Mucosa of rectum (tissue), 2 donors: Measurements from ENCODE around the gene TMEM217.
"Not testable (repeated sequence)": the region's sequence is repeated elsewhere in the genome, so short reads cannot be mapped to it uniquely, and the experiment has no call there.

Source experiments
- H3K27ac ChIP-seq, 2 donors: one replicate each; pipeline ENCODE4 v1.7.0; 2013; ENCODE audit warnings: inconsistent platforms in 2 of 2, low read depth in 2 of 2, low read length in 2 of 2
- H3K27me3 ChIP-seq, 2 donors: one replicate each; pipeline ENCODE4 v1.7.0; 2013; ENCODE audit warnings: low read length in 2 of 2; ENCODE audit not compliant: control insufficient read depth in 2 of 2, insufficient read depth in 2 of 2
- H3K36me3 ChIP-seq, 2 donors: one replicate each; pipeline ENCODE4 v1.7.0; 2013; ENCODE audit warnings: low read length in 2 of 2; ENCODE audit not compliant: control insufficient read depth in 2 of 2, insufficient read depth in 2 of 2
- H3K4me1 ChIP-seq, 2 donors: one replicate each; pipeline ENCODE4 v1.7.0; 2013; ENCODE audit warnings: low read length in 2 of 2, mild to moderate bottlenecking in 1 of 2; ENCODE audit not compliant: control insufficient read depth in 2 of 2, insufficient read depth in 2 of 2
- H3K4me3 ChIP-seq, 2 donors: one replicate each; pipeline ENCODE4 v1.7.0; 2013; ENCODE audit warnings: low read length in 2 of 2
- H3K9ac ChIP-seq, 2 donors: one replicate each; pipeline ENCODE4 v1.7.0; 2013; ENCODE audit warnings: low read length in 2 of 2, low read depth in 1 of 2, mild to moderate bottlenecking in 1 of 2
- H3K9me3 ChIP-seq, 2 donors: one replicate each; pipeline ENCODE4 v1.7.0; 2013; ENCODE audit warnings: low read length in 2 of 2; ENCODE audit not compliant: control insufficient read depth in 2 of 2
- donor health status: healthy.
- donor health status: Normal muscosa, but diverticular disease.

The TMEM217 gene

GRCh38 chr6:37298958-37299357 is 41.0 kb upstream of the TMEM217 start:
- H3K27ac ChIP-seq, result no peak overlapping the region
- H3K9ac ChIP-seq, result no peak overlapping the region
- H3K4me1 ChIP-seq, result no peaks in the 10 kb centered on the region
- no peaks in the 10 kb centered on the region for H3K27me3 ChIP-seq
- H3K9me3 ChIP-seq, result no peaks in the 10 kb centered on the region
- peaks cover 21 to 35% of the 10 kb centered on the region in 2 donors for H3K36me3 ChIP-seq
- H3K4me3 ChIP-seq, result no peak overlapping the region

GRCh38 chr6:37297637-37298036 is 39.7 kb upstream of the TMEM217 start:
- peaks cover 24 to 32% of the 10 kb centered on the region in 2 donors for H3K36me3 ChIP-seq

GRCh38 chr6:37293426-37293825 is 35.5 kb upstream of the TMEM217 start:
- H3K4me3 ChIP-seq, result no peak overlapping the region
- no peaks in the 10 kb centered on the region for H3K27me3 ChIP-seq
- no peak overlapping the region for H3K27ac ChIP-seq
- no peaks in the 10 kb centered on the region for H3K4me1 ChIP-seq
- H3K9ac ChIP-seq, result no peak overlapping the region
- no peaks in the 10 kb centered on the region for H3K9me3 ChIP-seq
- H3K36me3 ChIP-seq, result peaks cover 31 to 43% of the 10 kb centered on the region in 2 donors

More at GRCh38 chr6:37297637-37298036, 39.7 kb upstream of the TMEM217 start:
- not testable (repeated sequence) for H3K9me3 ChIP-seq, H3K4me3 ChIP-seq, H3K27me3 ChIP-seq, H3K9ac ChIP-seq, H3K4me1 ChIP-seq, H3K27ac ChIP-seq

GRCh38 chr6:37289931-37290330 is 32.0 kb upstream of the TMEM217 start:
- H3K27me3 ChIP-seq, result no peaks in the 10 kb centered on the region
- H3K4me1 ChIP-seq, result no peaks in the 10 kb centered on the region
- H3K9me3 ChIP-seq, result no peaks in the 10 kb centered on the region
- H3K36me3 ChIP-seq, result peaks cover 38 to 40% of the 10 kb centered on the region in 2 donors
- H3K4me3 ChIP-seq, result no peak overlapping the region
- H3K9ac ChIP-seq, result no peak overlapping the region
- H3K27ac ChIP-seq, result no peak overlapping the region

GRCh38 chr6:37288247-37288646 is 30.3 kb upstream of the TMEM217 start:
- H3K9ac ChIP-seq, result no peak overlapping the region
- H3K9me3 ChIP-seq, result no peaks in the 10 kb centered on the region
- H3K27me3 ChIP-seq, result no peaks in the 10 kb centered on the region
- no peaks in the 10 kb centered on the region for H3K4me1 ChIP-seq
- no peak overlapping the region for H3K27ac ChIP-seq
- H3K36me3 ChIP-seq, result peaks cover 42 to 46% of the 10 kb centered on the region in 2 donors
- no peak overlapping the region for H3K4me3 ChIP-seq

- Histone ChIP-seq H3K36me3 (peaks cover 47 to 51% of the 10 kb centered on the region in 2 donors), H3K9ac (no peak overlapping the region)
Measured at GRCh38 chr6:37287519-37288157, 29.7 kb upstream of the TMEM217 start.

GRCh38 chr6:37285861-37286311 is 27.9 kb upstream of the TMEM217 start:
- Histone ChIP-seq H3K36me3 (peaks cover 44 to 46% of the 10 kb centered on the region in 2 donors), H3K9ac (no peak overlapping the region), H3K4me1 (peaks cover 0 to 2% of the 10 kb centered on the region in 2 donors), H3K27me3 (no peaks in the 10 kb centered on the region), H3K4me3 (no peak overlapping the region), H3K27ac (no peak overlapping the region), H3K9me3 (no peaks in the 10 kb centered on the region)

More at GRCh38 chr6:37287519-37288157, 29.7 kb upstream of the TMEM217 start:
- H3K4me1 ChIP-seq, result peaks cover 0 to 2% of the 10 kb centered on the region in 2 donors
- H3K9me3 ChIP-seq, result no peaks in the 10 kb centered on the region
- H3K27me3 ChIP-seq, result no peaks in the 10 kb centered on the region
- no peak overlapping the region for H3K4me3 ChIP-seq
- no peak overlapping the region for H3K27ac ChIP-seq

GRCh38 chr6:37284781-37285180 is 26.8 kb upstream of the TMEM217 start:
- H3K36me3 ChIP-seq, result peaks cover 44 to 46% of the 10 kb centered on the region in 2 donors
- H3K27me3 ChIP-seq, result no peaks in the 10 kb centered on the region
- H3K9me3 ChIP-seq, result no peaks in the 10 kb centered on the region
- H3K27ac ChIP-seq, result no peak overlapping the region
- no peak overlapping the region for H3K4me3 ChIP-seq
- peaks cover 0 to 2% of the 10 kb centered on the region in 2 donors for H3K4me1 ChIP-seq
- H3K9ac ChIP-seq, result no peak overlapping the region

- Histone ChIP-seq H3K4me1 (peaks cover 0 to 2% of the 10 kb centered on the region in 2 donors), H3K36me3 (peaks cover 44 to 49% of the 10 kb centered on the region in 2 donors), H3K4me3 (no peak overlapping the region), H3K9ac (no peak overlapping the region), H3K27ac (no peak overlapping the region), H3K9me3 (no peaks in the 10 kb centered on the region), H3K27me3 (no peaks in the 10 kb centered on the region)
Measured at GRCh38 chr6:37283671-37284151, 25.8 kb upstream of the TMEM217 start.

GRCh38 chr6:37283268-37283667 is 25.3 kb upstream of the TMEM217 start:
- Histone ChIP-seq H3K27me3 (no peaks in the 10 kb centered on the region), H3K9me3 (no peaks in the 10 kb centered on the region), H3K4me1 (peaks cover 0 to 2% of the 10 kb centered on the region in 2 donors), H3K4me3 (no peak overlapping the region), H3K36me3 (peaks cover 44 to 49% of the 10 kb centered on the region in 2 donors), H3K27ac (no peak overlapping the region), H3K9ac (no peak overlapping the region)
